Activated CD8-positive, alpha-beta T cell treated with anti-CD3 and anti-CD28 coated beads for 36 hours (primary cell): ENCODE measurements around the gene CASP6. TPM values are rescaled to one million over a fixed set of nuclear protein-coding genes. Genes with fewer than 3 reads are reported as not detected.

ENCODE experiments used
- ATAC-seq: fragments of 200-7000 bp; cut with Tn5 transposase; one replicate; pipeline ENCODE4 v1.10.0; 2021; ENCODE audit warnings: mild to moderate bottlenecking, moderate library complexity
- CTCF ChIA-PET: fragments of 350-600 bp; sonication (Branson Sonifier 250); formaldehyde crosslinking; loops from one replicate; lab custom pipeline; 2021; ENCODE audit warnings: antibody characterized with exemption; lab: Charles Lee
- POLR2A ChIA-PET: fragments of 350-600 bp; sonication (Branson Sonifier 250); formaldehyde crosslinking; loops from one replicate; lab custom pipeline; 2021; ENCODE audit warnings: antibody characterized with exemption; lab: Charles Lee
- DNase-seq: peaks from one replicate; pipeline ENCODE4 v3.0.0-alpha.2; 2020
- H3K27ac Mint-ChIP-seq: one replicate; pipeline ENCODE4 v1.8.0; 2021; ENCODE audit warnings: mild to moderate bottlenecking, mixed read lengths
- H3K27me3 Mint-ChIP-seq: one replicate; pipeline ENCODE4 v1.8.0; 2021; ENCODE audit warnings: mixed read lengths
- H3K36me3 Mint-ChIP-seq: one replicate; pipeline ENCODE4 v1.8.0; 2021; ENCODE audit warnings: low read depth, mixed read lengths
- H3K4me1 Mint-ChIP-seq: one replicate; pipeline ENCODE4 v1.8.0; 2021; ENCODE audit warnings: low read depth, mixed read lengths
- H3K4me3 Mint-ChIP-seq: one replicate; pipeline ENCODE4 v1.8.0; 2021; ENCODE audit warnings: mild to moderate bottlenecking, moderate library complexity, mixed read lengths
- H3K9me3 Mint-ChIP-seq: one replicate; pipeline ENCODE4 v1.8.0; 2021; ENCODE audit warnings: mixed read lengths
- intact Hi-C: fragments of 100-400 bp; cut with micrococcal nuclease; formaldehyde crosslinking; loops from one replicate; pipeline ENCODE4 v1.10.0; 2022
- total RNA-seq, 2 experiments: library from RNA; stranded (reverse); gene quantifications; one replicate each; pipeline ENCODE4 v1.2.3, GENCODE V29; 2021
- TF ChIP-seq, protein P1 (sequence below): fragments of 200-600 bp; IDR thresholded peaks from one replicate; pipeline ENCODE4 v1.8.0; 2022; ENCODE audit warnings: antibody characterized with exemption, mild to moderate bottlenecking

Gene CASP6
- total RNA-seq, 2 experiments from 2014 or later: 19.1 to 28.3 TPM

- POLR2A ChIA-PET: interaction anchor here (0.6 to 2.6 kb wide), 3 partner anchors 55 to 968 kb away, joined by 3 to 11 read pairs (median 7); partner anchors contain the start of genes CASP6 and MCUB
- Mint-ChIP-seq H3K36me3 (peaks cover 34% of the 10 kb centered on the region), H3K4me1 (peaks cover 37% of the 10 kb centered on the region), H3K27me3 (no peaks in the 10 kb centered on the region), H3K9me3 (peaks cover 23% of the 10 kb centered on the region), H3K27ac (peak overlapping the region; percentile 89), H3K4me3 (peak overlapping the region; percentile 47)
- ATAC-seq (peak; percentile 60), DNase-seq (no peak)
- intact Hi-C loops: loop anchor here (5.0 kb wide), 1 partner anchor 86 kb away; the partner anchor contains the start of gene MCUB
- CTCF ChIA-PET: interaction anchor here (0.6 to 1.5 kb wide), 4 partner anchors 16 to 89 kb away, joined by 3 to 4 read pairs (median 4); partner anchors contain the start of genes CASP6 and MCUB
- TF ChIP-seq, protein P1, sequence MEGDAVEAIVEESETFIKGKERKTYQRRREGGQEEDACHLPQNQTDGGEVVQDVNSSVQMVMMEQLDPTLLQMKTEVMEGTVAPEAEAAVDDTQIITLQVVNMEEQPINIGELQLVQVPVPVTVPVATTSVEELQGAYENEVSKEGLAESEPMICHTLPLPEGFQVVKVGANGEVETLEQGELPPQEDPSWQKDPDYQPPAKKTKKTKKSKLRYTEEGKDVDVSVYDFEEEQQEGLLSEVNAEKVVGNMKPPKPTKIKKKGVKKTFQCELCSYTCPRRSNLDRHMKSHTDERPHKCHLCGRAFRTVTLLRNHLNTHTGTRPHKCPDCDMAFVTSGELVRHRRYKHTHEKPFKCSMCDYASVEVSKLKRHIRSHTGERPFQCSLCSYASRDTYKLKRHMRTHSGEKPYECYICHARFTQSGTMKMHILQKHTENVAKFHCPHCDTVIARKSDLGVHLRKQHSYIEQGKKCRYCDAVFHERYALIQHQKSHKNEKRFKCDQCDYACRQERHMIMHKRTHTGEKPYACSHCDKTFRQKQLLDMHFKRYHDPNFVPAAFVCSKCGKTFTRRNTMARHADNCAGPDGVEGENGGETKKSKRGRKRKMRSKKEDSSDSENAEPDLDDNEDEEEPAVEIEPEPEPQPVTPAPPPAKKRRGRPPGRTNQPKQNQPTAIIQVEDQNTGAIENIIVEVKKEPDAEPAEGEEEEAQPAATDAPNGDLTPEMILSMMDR: no peak
Observed at GRCh38 chr4:109648266-109648996, 54.8 kb downstream of the CASP6 start.

DNA sequence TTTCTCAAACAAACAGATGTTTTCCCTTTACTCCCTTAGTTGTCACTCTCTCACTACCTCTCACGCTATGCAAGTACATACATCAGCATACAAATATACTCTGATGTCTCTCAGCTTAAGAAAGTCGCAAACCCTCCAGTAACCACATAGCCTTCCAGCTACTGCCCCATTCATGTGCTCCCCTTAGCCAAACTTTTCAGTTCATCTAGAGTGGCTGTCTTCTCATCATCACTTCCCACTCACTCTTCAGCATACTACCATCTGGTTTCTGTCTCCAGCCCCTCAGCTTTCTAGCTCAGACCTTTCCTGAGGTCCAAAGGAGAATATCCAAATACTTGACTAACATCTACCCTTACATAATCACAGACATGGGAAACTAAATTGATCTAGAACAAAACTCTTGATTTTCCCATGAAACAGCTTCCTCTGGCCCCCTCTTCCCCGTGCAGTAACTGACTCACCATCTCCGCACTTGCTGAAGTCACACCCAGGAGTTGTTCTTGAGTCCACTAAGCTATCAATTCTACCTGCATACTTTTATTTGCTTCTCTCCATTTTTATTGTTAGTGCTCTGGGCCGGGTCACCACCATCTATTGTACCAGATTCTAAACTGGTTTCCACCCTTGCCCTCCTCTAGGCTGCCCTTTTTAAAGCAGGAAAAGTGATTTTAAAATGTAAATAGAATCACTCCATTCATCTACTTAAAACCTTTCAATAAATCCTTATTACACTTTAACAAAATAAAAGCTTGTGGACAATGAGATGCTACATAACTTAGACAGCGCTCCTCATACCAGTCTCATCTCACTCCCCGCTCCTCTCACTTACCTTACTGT is 57.2 kb downstream of the CASP6 start:
- intact Hi-C loops: loop anchor here (5.0 kb wide), 1 partner anchor 84 kb away; the partner anchor contains the start of gene MCUB
- TF ChIP-seq, protein P1: no peak
- H3K4me1 Mint-ChIP-seq: peaks cover 41% of the 10 kb centered on the region
- ATAC-seq (peak; percentile 22), DNase-seq (no peak)
- no peak overlapping the region for H3K27ac Mint-ChIP-seq
- H3K9me3 Mint-ChIP-seq: peaks cover 9% of the 10 kb centered on the region
- no peak overlapping the region for H3K4me3 Mint-ChIP-seq
- POLR2A ChIA-PET: interaction anchor here (1.1 to 2.6 kb wide), 5 partner anchors 9 to 86 kb away, joined by 3 to 11 read pairs (median 4); partner anchors contain the start of gene MCUB
- CTCF ChIA-PET: interaction anchor here (0.8 to 1.5 kb wide), 5 partner anchors 9 to 55 kb away, joined by 3 to 6 read pairs (median 3); no protein-coding TSS in a partner anchor
- H3K27me3 Mint-ChIP-seq: no peaks in the 10 kb centered on the region
- H3K36me3 Mint-ChIP-seq: peaks cover 18% of the 10 kb centered on the region

- CTCF ChIA-PET: no interaction called here
- H3K27me3 Mint-ChIP-seq: no peaks in the 10 kb centered on the region
Observed at GRCh38 chr4:109640644-109641043, 62.6 kb downstream of the CASP6 start.

More at GRCh38 chr4:109640644-109641043, 62.6 kb downstream of the CASP6 start:
- peak overlapping the region; percentile 61 for H3K27ac Mint-ChIP-seq
- peaks cover 33% of the 10 kb centered on the region for H3K4me1 Mint-ChIP-seq
- TF ChIP-seq, protein P1: no peak
- no peak overlapping the region for H3K4me3 Mint-ChIP-seq
- intact Hi-C loops: no loop called here
- peaks cover 20% of the 10 kb centered on the region for H3K9me3 Mint-ChIP-seq
- POLR2A ChIA-PET: interaction anchor here (0.8 kb wide), 1 partner anchor 47 kb away, joined by 3 read pairs; no protein-coding TSS in a partner anchor
- ATAC-seq: no peak
- peaks cover 35% of the 10 kb centered on the region for H3K36me3 Mint-ChIP-seq
- DNase-seq: no peak

Other genes starting within 250 kb of the CASP6 start
- 10 to 100 TPM; 62.3 to 65.3 TPM for gene MCUB, start 143.2 kb downstream of the CASP6 start, total RNA-seq
- gene PLA2G12A, start 26.6 kb upstream of the CASP6 start, total RNA-seq: 10 to 100 TPM; 32.0 to 35.6 TPM
- gene CFI, start 98.6 kb upstream of the CASP6 start, total RNA-seq: not detected
- gene GAR1, start 112.3 kb upstream of the CASP6 start, total RNA-seq: 10 to 100 TPM; 36.4 to 42.1 TPM
- not detected for gene RRH, start 124.5 kb upstream of the CASP6 start, total RNA-seq
- under 1 TPM; 0.13 to 0.16 TPM for gene LRIT3, start 144.7 kb upstream of the CASP6 start, total RNA-seq
- not detected for gene EGF, start 209.4 kb upstream of the CASP6 start, total RNA-seq